GM13976 (cell line): Measurements from ENCODE around the gene POU3F3.

Source experiments
- DNase-seq: peaks from one replicate; pipeline ENCODE4 v3.0.0; 2012; ENCODE audit warnings: low spot score
- in situ Hi-C: fragments of 300-500 bp; cut with MboI; formaldehyde crosslinking; loops from one replicate; pipeline ENCODE4 v1.12.0; 2022; ENCODE audit warnings: low sequenced_read_pairs, mixed read lengths, inconsistent platforms; ENCODE audit not compliant: unreplicated experiment
- TF ChIP-seq, protein P1 (sequence below): IDR thresholded peaks from 2 replicates; pipeline ENCODE4 v1.5.1; 2012; ENCODE audit warnings: borderline replicate concordance, mild to moderate bottlenecking; ENCODE audit not compliant: insufficient read depth; ENCODE audit errors: extremely low read depth, missing control alignments, control extremely low read depth

POU3F3 gene

DNA sequence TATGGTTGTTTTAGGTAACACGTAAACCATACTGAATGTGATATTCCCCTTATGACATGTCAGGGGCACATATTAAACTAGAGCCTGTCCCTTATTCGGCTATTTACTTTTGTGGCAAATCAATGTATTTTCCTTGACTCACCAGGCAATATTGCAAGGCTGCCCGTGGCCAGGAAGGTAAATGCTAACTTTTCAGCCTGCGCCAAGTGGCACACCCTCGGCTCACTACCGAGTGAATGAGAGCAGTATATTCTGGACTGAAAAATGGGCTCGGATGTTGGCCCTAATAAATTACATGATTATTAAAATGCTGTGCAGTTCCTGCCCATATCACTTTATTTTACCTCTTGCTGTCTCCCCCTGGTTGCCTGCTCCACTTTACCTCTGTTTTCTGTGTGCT is 46.7 kb downstream of the POU3F3 start:
- TF ChIP-seq, protein P1, sequence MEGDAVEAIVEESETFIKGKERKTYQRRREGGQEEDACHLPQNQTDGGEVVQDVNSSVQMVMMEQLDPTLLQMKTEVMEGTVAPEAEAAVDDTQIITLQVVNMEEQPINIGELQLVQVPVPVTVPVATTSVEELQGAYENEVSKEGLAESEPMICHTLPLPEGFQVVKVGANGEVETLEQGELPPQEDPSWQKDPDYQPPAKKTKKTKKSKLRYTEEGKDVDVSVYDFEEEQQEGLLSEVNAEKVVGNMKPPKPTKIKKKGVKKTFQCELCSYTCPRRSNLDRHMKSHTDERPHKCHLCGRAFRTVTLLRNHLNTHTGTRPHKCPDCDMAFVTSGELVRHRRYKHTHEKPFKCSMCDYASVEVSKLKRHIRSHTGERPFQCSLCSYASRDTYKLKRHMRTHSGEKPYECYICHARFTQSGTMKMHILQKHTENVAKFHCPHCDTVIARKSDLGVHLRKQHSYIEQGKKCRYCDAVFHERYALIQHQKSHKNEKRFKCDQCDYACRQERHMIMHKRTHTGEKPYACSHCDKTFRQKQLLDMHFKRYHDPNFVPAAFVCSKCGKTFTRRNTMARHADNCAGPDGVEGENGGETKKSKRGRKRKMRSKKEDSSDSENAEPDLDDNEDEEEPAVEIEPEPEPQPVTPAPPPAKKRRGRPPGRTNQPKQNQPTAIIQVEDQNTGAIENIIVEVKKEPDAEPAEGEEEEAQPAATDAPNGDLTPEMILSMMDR = no peak
- no peak for DNase-seq
- in situ Hi-C loops = no loop called here

DNA sequence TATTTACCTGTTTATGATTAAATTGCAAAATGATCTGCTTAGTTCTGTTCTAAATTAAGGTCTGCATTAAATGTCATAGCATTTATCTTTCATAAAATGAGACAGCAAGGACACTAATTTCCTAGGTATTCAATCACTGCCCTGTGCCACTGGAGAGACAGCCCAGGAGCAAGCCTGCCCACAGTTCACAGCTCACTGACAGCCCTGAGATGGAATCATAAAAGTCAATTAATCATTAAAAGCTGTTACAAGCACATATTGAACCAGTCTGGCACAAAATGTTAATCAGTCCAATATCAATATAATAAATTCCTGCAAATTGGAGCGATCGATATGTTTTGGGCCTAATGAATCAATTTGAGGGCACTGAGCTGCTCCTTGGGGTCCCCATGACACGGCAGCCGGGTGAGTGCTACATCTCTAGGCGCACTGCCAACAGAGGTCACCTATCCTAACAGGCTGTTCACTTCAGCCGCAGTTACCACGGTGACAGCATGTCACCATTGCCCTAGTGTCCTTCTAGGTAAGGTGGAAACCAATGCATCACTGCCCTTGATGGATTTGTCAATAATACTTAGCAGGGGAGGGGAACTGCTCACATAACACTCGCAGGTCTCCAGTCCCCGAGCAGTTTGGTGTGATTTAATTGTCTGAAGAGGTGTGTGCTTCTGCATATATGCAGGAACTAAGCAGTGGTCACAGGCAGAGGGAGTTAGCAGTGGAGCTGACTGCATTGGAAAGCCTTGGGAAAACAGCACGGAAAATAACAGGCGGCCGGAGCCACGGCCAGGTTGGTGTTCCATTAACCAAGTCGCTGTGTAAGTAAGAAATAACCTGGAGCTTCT is 47.3 kb downstream of the POU3F3 start:
- TF ChIP-seq, protein P1 = no peak
- in situ Hi-C loops = no loop called here

DNA sequence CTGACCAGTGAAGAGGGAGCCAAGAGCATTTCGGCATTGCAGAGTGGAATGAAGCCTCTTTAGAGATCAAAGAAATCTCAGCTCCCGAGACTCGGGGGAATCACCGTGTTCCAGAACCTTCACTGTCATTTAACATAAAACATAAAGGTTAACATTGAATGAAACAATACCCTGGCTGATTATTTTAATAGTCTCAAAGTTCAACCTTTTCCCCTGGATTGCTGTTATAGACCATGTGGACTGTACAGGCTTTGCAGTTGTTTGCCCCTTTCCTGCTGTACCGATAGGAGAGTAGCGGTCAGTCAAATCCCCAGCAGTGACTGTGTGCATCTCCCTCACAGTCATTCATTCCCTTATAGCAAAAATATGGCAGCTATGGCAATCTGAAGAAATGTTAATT is 48.4 kb downstream of the POU3F3 start:
- in situ Hi-C loops = no loop called here
- TF ChIP-seq, protein P1 = no peak
- no peak for DNase-seq

More for the DNA sequence above, 47.3 kb downstream of the POU3F3 start:
- no peak for DNase-seq
